PC-9 (cell line): ENCODE measurements around the gene CEP85L. TPM values are rescaled to one million over a fixed set of nuclear protein-coding genes. Genes with fewer than 3 reads are reported as not detected.

Source experiments
- BruUV-seq: library from RNA; stranded (reverse); fragments of 400-500 nt; replicated peaks from 2 replicates; lab custom pipeline; 2021; lab: Mats Ljungman, UMichigan
- CTCF ChIA-PET: fragments of 300-600 bp; sonication (Branson Sonifier 250); formaldehyde crosslinking; loops from one replicate; lab custom pipeline; 2022; ENCODE audit warnings: antibody characterized with exemption; lab: Charles Lee
- POLR2A ChIA-PET: fragments of 300-600 bp; sonication (Branson Sonifier 250); formaldehyde crosslinking; loops from one replicate; lab custom pipeline; 2022; ENCODE audit warnings: antibody characterized with exemption; ENCODE audit not compliant: unreplicated experiment; lab: Charles Lee
- DNase-seq, 2 experiments: peaks; one replicate each; pipeline versions ENCODE4 v3.0.0 to v3.0.0-alpha.2; 2015 to 2022; ENCODE audit warnings: mixed read lengths in 1 of 2
- H2AFZ ChIP-seq: fragments of 200-600 bp; sonication (generic); 2 replicates; pipeline ENCODE4 v1.8.1; 2017; ENCODE audit warnings: antibody characterized with exemption
- H3F3A ChIP-seq: fragments of 200-600 bp; sonication (generic); 2 replicates; pipeline ENCODE4 v1.8.1; 2017; ENCODE audit warnings: antibody characterized with exemption, mild to moderate bottlenecking, low read depth; ENCODE audit not compliant: insufficient read depth
- H3K27ac ChIP-seq: fragments of 200-600 bp; sonication (generic); 2 replicates; pipeline ENCODE4 v1.6.1; 2016; ENCODE audit warnings: mixed run types
- H3K27me3 ChIP-seq: fragments of 200-600 bp; sonication (generic); 2 replicates; pipeline ENCODE4 v1.6.1; 2016; ENCODE audit warnings: low read depth, mixed run types; ENCODE audit not compliant: insufficient read depth
- H3K36me3 ChIP-seq: fragments of 200-600 bp; sonication (generic); 2 replicates; pipeline ENCODE4 v1.6.1; 2016; ENCODE audit warnings: low read depth, mixed run types
- H3K4me1 ChIP-seq: fragments of 200-600 bp; sonication (generic); replicated peaks from 2 replicates; pipeline ENCODE4 v1.6.1; 2016; ENCODE audit warnings: mixed run types; ENCODE audit not compliant: insufficient read depth
- H3K4me2 ChIP-seq: fragments of 200-600 bp; sonication (generic); 2 replicates; pipeline ENCODE4 v1.6.1; 2017; ENCODE audit warnings: mixed run types
- H3K4me3 ChIP-seq: fragments of 200-600 bp; sonication (generic); 2 replicates; pipeline ENCODE4 v1.6.1; 2016; ENCODE audit warnings: mixed run types
- H3K79me2 ChIP-seq: fragments of 200-600 bp; sonication (generic); 2 replicates; pipeline ENCODE4 v1.6.1; 2017; ENCODE audit warnings: low read depth, mixed run types
- H3K9me2 ChIP-seq: fragments of 200-600 bp; sonication (generic); 2 replicates; pipeline ENCODE4 v1.8.1; 2017; ENCODE audit warnings: mild to moderate bottlenecking; ENCODE audit not compliant: insufficient read depth
- H3K9me3 ChIP-seq: fragments of 200-600 bp; sonication (generic); 2 replicates; pipeline ENCODE4 v1.8.1; 2016; ENCODE audit warnings: low read depth; ENCODE audit not compliant: insufficient read depth
- H4K20me1 ChIP-seq: fragments of 200-600 bp; sonication (generic); 2 replicates; pipeline ENCODE4 v1.8.1; 2017; ENCODE audit not compliant: insufficient read depth
- CTCF ChIP-seq: fragments of 200-600 bp; sonication (generic); conservative IDR thresholded peaks from 2 replicates; pipeline ENCODE4 v1.6.1; 2017; ENCODE audit warnings: mixed run types, antibody characterized with exemption, mild to moderate bottlenecking, moderate library complexity
- EZH2 ChIP-seq: fragments of 200-600 bp; sonication (generic); IDR thresholded peaks from 2 replicates; pipeline ENCODE4 v1.8.0; 2017; ENCODE audit warnings: antibody characterized with exemption, low read depth
- intact Hi-C: fragments of 100-400 bp; cut with micrococcal nuclease; formaldehyde crosslinking; loops from one replicate; pipeline ENCODE4 v1.10.0; 2022; ENCODE audit not compliant: unreplicated experiment
- total RNA-seq: library from RNA; stranded (reverse); gene quantifications from 2 replicates; pipeline ENCODE4 v1.2.3, GENCODE V29; 2021

CEP85L gene
- total RNA-seq, 1 experiment from 2014 or later = 3.0 TPM

- no peaks in the 10 kb centered on the region for H3K4me1 ChIP-seq
- no peaks in the 10 kb centered on the region for H3F3A ChIP-seq
- no peaks in the 10 kb centered on the region for H3K36me3 ChIP-seq
- intact Hi-C loops = no loop called here
- ChIA-PET POLR2A (interaction anchor here (0.7 kb wide), 1 partner anchor 152 kb away, joined by 5 read pairs; no protein-coding TSS in a partner anchor), CTCF (no interaction called here)
- no peak overlapping the region for H3K4me2 ChIP-seq
- H3K27ac ChIP-seq = no peak overlapping the region
- H3K79me2 ChIP-seq = peaks cover 6% of the 10 kb centered on the region; the same call in 1 of the 2 replicates
- no TSS peak for BruUV-seq
- TF ChIP-seq CTCF (no peak), EZH2 (no peak)
- H3K9me2 ChIP-seq = no peaks in the 10 kb centered on the region
- H3K9me3 ChIP-seq = 0 out of 2 replicates have a peak, but pooled peaks cover 4% of the 10 kb centered on the region
- no peak overlapping the region for H3K4me3 ChIP-seq
- no peaks in the 10 kb centered on the region for H4K20me1 ChIP-seq
- DNase-seq = no peak
- no peak overlapping the region for H2AFZ ChIP-seq
- H3K27me3 ChIP-seq = no peaks in the 10 kb centered on the region
These were observed 45.1 kb downstream of the CEP85L start for GRCh38 chr6:118606268-118606667.

GRCh38 chr6:118603372-118603771 lies 48.0 kb downstream of the CEP85L start:
- TF ChIP-seq CTCF = no peak
- no peak for TF ChIP-seq EZH2
- H3F3A ChIP-seq = no peaks in the 10 kb centered on the region
- H2AFZ ChIP-seq = no peak overlapping the region
- no peak overlapping the region for H3K4me3 ChIP-seq
- 0 out of 2 replicates have a peak, but pooled peaks cover 4% of the 10 kb centered on the region for H3K9me3 ChIP-seq
- no peaks in the 10 kb centered on the region for H3K4me1 ChIP-seq
- ChIA-PET POLR2A (no interaction called here), CTCF (no interaction called here)
- H3K9me2 ChIP-seq = no peaks in the 10 kb centered on the region
- H3K79me2 ChIP-seq = no peaks in the 10 kb centered on the region
- H3K27me3 ChIP-seq = no peaks in the 10 kb centered on the region
- no TSS peak for BruUV-seq
- H3K36me3 ChIP-seq = no peaks in the 10 kb centered on the region
- no peak overlapping the region for H3K4me2 ChIP-seq
- no peak for DNase-seq
- intact Hi-C loops = no loop called here
- H4K20me1 ChIP-seq = no peaks in the 10 kb centered on the region
- H3K27ac ChIP-seq = no peak overlapping the region

- Histone ChIP-seq H3K4me3 (no peak overlapping the region), H3K9me2 (no peaks in the 10 kb centered on the region), H3K9me3 (0 out of 2 replicates have a peak, but pooled peaks cover 4% of the 10 kb centered on the region), H3K36me3 (no peaks in the 10 kb centered on the region), H3K4me2 (no peak overlapping the region), H3K79me2 (no peaks in the 10 kb centered on the region), H3K27me3 (no peaks in the 10 kb centered on the region), H3K27ac (no peak overlapping the region), H2AFZ (no peak overlapping the region), H3F3A (no peaks in the 10 kb centered on the region), H3K4me1 (no peaks in the 10 kb centered on the region), H4K20me1 (no peaks in the 10 kb centered on the region)
- BruUV-seq = no TSS peak
- ChIA-PET POLR2A (no interaction called here), CTCF (no interaction called here)
- no peak for TF ChIP-seq EZH2
- no peak for TF ChIP-seq CTCF
- DNase-seq = no peak
- intact Hi-C loops = no loop called here
These were observed 49.1 kb downstream of the CEP85L start for GRCh38 chr6:118602300-118602699.
